Measurements from ENCODE around the gene ACOT7. TPM values are rescaled to one million over a fixed set of nuclear protein-coding genes. Genes with fewer than 3 reads are reported as not detected.
A peak's percentile ranks its signal among the peaks of the same experiment; 100 is the strongest.

Gene ACOT7
- total RNA-seq, 1 experiment from 2014 or later: 120 TPM

DNA sequence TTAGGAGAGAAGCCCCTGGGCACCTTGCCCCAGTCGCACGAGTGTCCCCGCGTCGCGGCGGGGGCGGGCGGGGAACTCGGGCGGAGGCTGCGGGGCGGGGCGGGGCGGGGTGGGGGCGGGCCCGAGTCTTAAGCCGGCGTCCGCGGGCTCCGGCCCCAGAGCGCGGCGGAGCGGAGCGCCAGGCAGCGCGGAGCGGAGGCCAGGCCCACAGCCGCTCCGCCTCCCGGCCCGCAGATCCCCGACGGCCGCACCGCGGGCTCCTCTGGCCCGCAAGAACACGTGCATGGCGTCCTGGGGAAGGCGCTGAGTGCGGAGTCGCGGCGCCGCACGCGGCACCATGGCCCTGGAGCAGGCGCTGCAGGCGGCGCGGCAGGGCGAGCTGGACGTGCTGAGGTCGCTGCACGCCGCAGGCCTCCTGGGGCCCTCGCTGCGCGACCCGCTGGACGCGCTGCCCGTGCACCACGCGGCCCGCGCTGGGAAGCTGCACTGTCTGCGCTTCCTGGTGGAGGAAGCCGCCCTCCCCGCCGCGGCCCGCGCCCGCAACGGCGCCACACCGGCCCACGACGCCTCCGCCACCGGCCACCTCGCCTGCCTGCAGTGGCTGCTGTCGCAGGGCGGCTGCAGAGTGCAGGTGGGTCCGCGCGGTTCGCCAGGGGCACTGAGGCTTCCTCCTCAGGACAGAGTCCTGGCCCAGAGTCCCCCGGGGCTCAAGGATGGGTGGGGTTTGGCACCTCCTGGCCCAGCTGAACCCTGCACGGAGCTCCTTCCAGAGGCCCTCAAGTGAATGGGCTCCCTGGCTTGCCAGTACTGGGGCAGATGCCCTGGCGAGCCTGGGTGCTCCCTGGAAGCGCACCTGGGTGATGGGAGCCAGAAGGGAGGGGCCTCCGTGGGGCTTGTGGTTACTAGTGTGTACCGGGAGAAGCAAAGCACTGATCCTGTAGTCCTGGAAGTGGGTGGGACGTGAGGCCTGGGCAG, 31.3 kb upstream of the ACOT7 start, which contains the start of gene ESPN:
ESPN (plus strand) TSS at position 158 of the 975 bp plus-strand sequence; CDS start at position 338, 180 bp downstream.
- in situ Hi-C loops (cut with HindIII; ENCODE audit: low pct_unique_long_range_greater_than_20kb, low sequenced_read_pairs) (no loop called here), intact Hi-C loops (cut with micrococcal nuclease; ENCODE audit: unreplicated experiment) (no loop called here)
- CTCF ChIA-PET: interaction anchor here (1.0 kb wide), 1 partner anchor 16 kb away, joined by 3 read pairs; no protein-coding TSS in a partner anchor
- Histone ChIP-seq H3K36me3 (ENCODE audit: control insufficient read depth, insufficient read depth, low read length) (no peaks in the 10 kb centered on the region; the same call in 1 of the 2 replicates), H3K4me3 (ENCODE audit: low read depth in 2 of 2, low read length in 2 of 2) (peak within 1 kb of the TSS; percentile 45 to 68), H3K4me1 (ENCODE audit: control insufficient read depth, insufficient read depth, low read length) (peaks cover 24% of the 10 kb centered on the region), H3K27me3 (ENCODE audit: control insufficient read depth, insufficient read depth, low read length) (no peaks in the 10 kb centered on the region), H3K27ac (ENCODE audit: low read length) (no peak within 1 kb of the TSS), H3K9me3 (ENCODE audit: control insufficient read depth, insufficient read depth, low read depth, low read length) (no peaks in the 10 kb centered on the region)
- TF ChIP-seq, protein P1, sequence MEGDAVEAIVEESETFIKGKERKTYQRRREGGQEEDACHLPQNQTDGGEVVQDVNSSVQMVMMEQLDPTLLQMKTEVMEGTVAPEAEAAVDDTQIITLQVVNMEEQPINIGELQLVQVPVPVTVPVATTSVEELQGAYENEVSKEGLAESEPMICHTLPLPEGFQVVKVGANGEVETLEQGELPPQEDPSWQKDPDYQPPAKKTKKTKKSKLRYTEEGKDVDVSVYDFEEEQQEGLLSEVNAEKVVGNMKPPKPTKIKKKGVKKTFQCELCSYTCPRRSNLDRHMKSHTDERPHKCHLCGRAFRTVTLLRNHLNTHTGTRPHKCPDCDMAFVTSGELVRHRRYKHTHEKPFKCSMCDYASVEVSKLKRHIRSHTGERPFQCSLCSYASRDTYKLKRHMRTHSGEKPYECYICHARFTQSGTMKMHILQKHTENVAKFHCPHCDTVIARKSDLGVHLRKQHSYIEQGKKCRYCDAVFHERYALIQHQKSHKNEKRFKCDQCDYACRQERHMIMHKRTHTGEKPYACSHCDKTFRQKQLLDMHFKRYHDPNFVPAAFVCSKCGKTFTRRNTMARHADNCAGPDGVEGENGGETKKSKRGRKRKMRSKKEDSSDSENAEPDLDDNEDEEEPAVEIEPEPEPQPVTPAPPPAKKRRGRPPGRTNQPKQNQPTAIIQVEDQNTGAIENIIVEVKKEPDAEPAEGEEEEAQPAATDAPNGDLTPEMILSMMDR (IDR thresholded peaks at IDR 0.05): no peak
- TF ChIP-seq, protein P2, sequence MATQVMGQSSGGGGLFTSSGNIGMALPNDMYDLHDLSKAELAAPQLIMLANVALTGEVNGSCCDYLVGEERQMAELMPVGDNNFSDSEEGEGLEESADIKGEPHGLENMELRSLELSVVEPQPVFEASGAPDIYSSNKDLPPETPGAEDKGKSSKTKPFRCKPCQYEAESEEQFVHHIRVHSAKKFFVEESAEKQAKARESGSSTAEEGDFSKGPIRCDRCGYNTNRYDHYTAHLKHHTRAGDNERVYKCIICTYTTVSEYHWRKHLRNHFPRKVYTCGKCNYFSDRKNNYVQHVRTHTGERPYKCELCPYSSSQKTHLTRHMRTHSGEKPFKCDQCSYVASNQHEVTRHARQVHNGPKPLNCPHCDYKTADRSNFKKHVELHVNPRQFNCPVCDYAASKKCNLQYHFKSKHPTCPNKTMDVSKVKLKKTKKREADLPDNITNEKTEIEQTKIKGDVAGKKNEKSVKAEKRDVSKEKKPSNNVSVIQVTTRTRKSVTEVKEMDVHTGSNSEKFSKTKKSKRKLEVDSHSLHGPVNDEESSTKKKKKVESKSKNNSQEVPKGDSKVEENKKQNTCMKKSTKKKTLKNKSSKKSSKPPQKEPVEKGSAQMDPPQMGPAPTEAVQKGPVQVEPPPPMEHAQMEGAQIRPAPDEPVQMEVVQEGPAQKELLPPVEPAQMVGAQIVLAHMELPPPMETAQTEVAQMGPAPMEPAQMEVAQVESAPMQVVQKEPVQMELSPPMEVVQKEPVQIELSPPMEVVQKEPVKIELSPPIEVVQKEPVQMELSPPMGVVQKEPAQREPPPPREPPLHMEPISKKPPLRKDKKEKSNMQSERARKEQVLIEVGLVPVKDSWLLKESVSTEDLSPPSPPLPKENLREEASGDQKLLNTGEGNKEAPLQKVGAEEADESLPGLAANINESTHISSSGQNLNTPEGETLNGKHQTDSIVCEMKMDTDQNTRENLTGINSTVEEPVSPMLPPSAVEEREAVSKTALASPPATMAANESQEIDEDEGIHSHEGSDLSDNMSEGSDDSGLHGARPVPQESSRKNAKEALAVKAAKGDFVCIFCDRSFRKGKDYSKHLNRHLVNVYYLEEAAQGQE (IDR thresholded peaks at IDR 0.05; ENCODE audit: insufficient read depth in 1 of 2, low read depth in 2 of 2, low read length in 1 of 2): no peak
- TF ChIP-seq POLR2AphosphoS5 (IDR thresholded peaks at IDR 0.05; ENCODE audit: low read depth, low read length) (no peak; the same call in 1 of the 2 replicates), SIN3A (IDR thresholded peaks at IDR 0.05; ENCODE audit: borderline replicate concordance, insufficient read depth, low read depth, low read length) (no peak), TCF7L2 (IDR thresholded peaks at IDR 0.05; ENCODE audit: low read depth, low read length) (no peak)
- ATAC-seq: peak; percentile 65
- DNase-seq (ENCODE audit: low read depth, low spot score): no peak
- BruUV-seq (replicated peaks): no TSS peak
- POLR2A ChIA-PET: interaction anchor here (0.7 kb wide), 1 partner anchor 11 kb away, joined by 6 read pairs; no protein-coding TSS in a partner anchor

- CTCF ChIA-PET: interaction anchor here (1.2 to 2.4 kb wide), 4 partner anchors 10 to 16 kb away, joined by 4 to 31 read pairs (median 6); no protein-coding TSS in a partner anchor
- no peak for TF ChIP-seq SIN3A (IDR thresholded peaks at IDR 0.05; ENCODE audit: borderline replicate concordance, insufficient read depth, low read depth, low read length)
- TF ChIP-seq, protein P2 (IDR thresholded peaks at IDR 0.05; ENCODE audit: insufficient read depth in 1 of 2, low read depth in 2 of 2, low read length in 1 of 2): no peak
- TF ChIP-seq, protein P1 (IDR thresholded peaks at IDR 0.05): no peak
- TF ChIP-seq TCF7L2 (IDR thresholded peaks at IDR 0.05; ENCODE audit: low read depth, low read length): no peak
- no peak for TF ChIP-seq POLR2AphosphoS5 (IDR thresholded peaks at IDR 0.05; ENCODE audit: low read depth, low read length)
- ATAC-seq (peak; percentile 39), DNase-seq (ENCODE audit: low read depth, low spot score) (no peak)
- in situ Hi-C loops (cut with HindIII; ENCODE audit: low pct_unique_long_range_greater_than_20kb, low sequenced_read_pairs) (no loop called here), intact Hi-C loops (cut with micrococcal nuclease; ENCODE audit: unreplicated experiment) (no loop called here)
- H3K27me3 ChIP-seq (ENCODE audit: control insufficient read depth, insufficient read depth, low read length): no peaks in the 10 kb centered on the region
- no peaks in the 10 kb centered on the region; the same call in 1 of the 2 replicates for H3K36me3 ChIP-seq (ENCODE audit: control insufficient read depth, insufficient read depth, low read length)
- H3K27ac ChIP-seq (ENCODE audit: low read length): no peak overlapping the region
- H3K9me3 ChIP-seq (ENCODE audit: control insufficient read depth, insufficient read depth, low read depth, low read length): no peaks in the 10 kb centered on the region
- peaks cover 22% of the 10 kb centered on the region for H3K4me1 ChIP-seq (ENCODE audit: control insufficient read depth, insufficient read depth, low read length)
- POLR2A ChIA-PET: no interaction called here
- H3K4me3 ChIP-seq (ENCODE audit: low read depth in 2 of 2, low read length in 2 of 2): peak overlapping the region; percentile 45 to 68
- no TSS peak for BruUV-seq (replicated peaks)
Measured at GRCh38 chr1:6424000-6424565, 30.5 kb upstream of the ACOT7 start.

Data from Panc1 (cell line).